Activated CD8-positive, alpha-beta T cell treated with anti-CD3 and anti-CD28 coated beads, Interleukin-2, amount 10 ng/mL, durations not matched to agents 7 days and 5 days (primary cell): Measurements from ENCODE around the gene AIG1. TPM values are rescaled to one million over a fixed set of nuclear protein-coding genes. Genes with fewer than 3 reads are reported as not detected.

Source experiments
- ATAC-seq: fragments of 150-1000 bp; cut with Tn5 transposase; one replicate; pipeline ENCODE4 v1.10.0; 2021; ENCODE audit warnings: moderate library complexity
- CTCF ChIA-PET: fragments of 350-600 bp; sonication (Branson Sonifier 250); formaldehyde crosslinking; loops from one replicate; lab custom pipeline; 2021; ENCODE audit warnings: antibody characterized with exemption; lab: Charles Lee
- POLR2A ChIA-PET: fragments of 350-600 bp; sonication (Branson Sonifier 250); formaldehyde crosslinking; loops from one replicate; lab custom pipeline; 2021; ENCODE audit warnings: antibody characterized with exemption; lab: Charles Lee
- DNase-seq: peaks from one replicate; pipeline ENCODE4 v3.0.0-alpha.2; 2020
- H3K27ac Mint-ChIP-seq: one replicate; pipeline ENCODE4 v1.8.0; 2021; ENCODE audit warnings: mild to moderate bottlenecking, mixed read lengths
- H3K27me3 Mint-ChIP-seq: one replicate; pipeline ENCODE4 v1.8.0; 2021; ENCODE audit warnings: low read depth, mixed read lengths
- H3K36me3 Mint-ChIP-seq: one replicate; pipeline ENCODE4 v1.8.0; 2021; ENCODE audit warnings: low read depth, mixed read lengths
- H3K4me1 Mint-ChIP-seq: one replicate; pipeline ENCODE4 v1.8.0; 2021; ENCODE audit warnings: low read depth, mixed read lengths
- H3K4me3 Mint-ChIP-seq: one replicate; pipeline ENCODE4 v1.8.0; 2021; ENCODE audit warnings: mild to moderate bottlenecking, mixed read lengths
- H3K9me3 Mint-ChIP-seq: one replicate; pipeline ENCODE4 v1.8.0; 2022; ENCODE audit warnings: mixed read lengths; ENCODE audit not compliant: insufficient read depth
- total RNA-seq, 2 experiments: library from RNA; stranded (reverse); gene quantifications; one replicate each; pipeline ENCODE4 v1.2.3, GENCODE V29; 2021

Gene AIG1
- total RNA-seq, 2 experiments from 2014 or later, result 13.0 to 14.2 TPM

DNA sequence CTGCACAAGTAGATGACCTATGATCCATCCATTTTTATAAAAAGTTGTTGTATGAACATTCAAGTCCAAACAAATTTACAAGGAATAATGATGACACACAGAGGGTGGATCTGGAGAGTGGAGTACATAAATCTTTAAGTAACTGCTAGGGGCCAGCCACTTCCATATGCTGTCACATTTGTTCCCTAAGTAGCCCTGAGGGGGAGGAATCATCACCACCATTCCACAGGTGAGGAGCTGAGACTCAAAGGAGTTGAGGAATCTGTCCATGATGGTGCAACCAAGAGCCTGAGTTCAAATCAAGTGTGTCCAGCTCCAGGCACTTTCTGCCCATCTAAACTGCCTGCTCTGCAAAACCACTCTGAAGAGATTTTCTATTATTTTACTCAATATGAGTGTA, 132.1 kb downstream of the AIG1 start:
- no peak overlapping the region for H3K27ac Mint-ChIP-seq
- CTCF ChIA-PET, result no interaction called here
- ATAC-seq, result no peak
- POLR2A ChIA-PET, result no interaction called here
- H3K4me1 Mint-ChIP-seq, result no peaks in the 10 kb centered on the region
- no peaks in the 10 kb centered on the region for H3K27me3 Mint-ChIP-seq
- peaks cover 3% of the 10 kb centered on the region for H3K9me3 Mint-ChIP-seq
- no peaks in the 10 kb centered on the region for H3K36me3 Mint-ChIP-seq
- DNase-seq, result no peak
- H3K4me3 Mint-ChIP-seq, result no peak overlapping the region

DNA sequence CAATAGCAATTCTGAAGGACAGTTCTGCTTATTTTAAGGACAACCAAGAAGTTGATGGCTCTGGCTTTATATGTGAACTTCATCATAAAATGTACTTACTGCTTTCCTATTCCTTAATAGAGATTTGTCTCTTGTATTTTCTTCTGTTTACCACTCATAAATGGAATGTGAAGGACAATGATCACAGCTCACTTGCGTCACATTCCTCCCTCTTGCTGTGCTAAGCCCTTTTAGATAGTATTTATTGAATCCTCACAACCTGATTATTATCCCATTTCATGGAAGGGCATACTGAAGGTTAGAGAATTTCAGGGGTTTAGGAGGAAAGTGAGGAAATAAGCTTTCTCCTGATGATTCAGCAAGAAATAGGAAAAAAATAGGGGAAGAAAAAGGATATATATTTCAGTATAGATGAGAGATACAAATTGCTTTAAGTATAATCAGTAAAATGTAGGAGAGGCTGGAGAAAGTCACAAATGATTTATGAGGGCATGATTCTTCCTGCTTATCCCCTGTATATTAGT, 132.9 kb downstream of the AIG1 start:
- no peaks in the 10 kb centered on the region for H3K36me3 Mint-ChIP-seq
- ATAC-seq (no peak), DNase-seq (no peak)
- H3K4me1 Mint-ChIP-seq, result no peaks in the 10 kb centered on the region
- no peak overlapping the region for H3K27ac Mint-ChIP-seq
- POLR2A ChIA-PET, result no interaction called here
- peaks cover 3% of the 10 kb centered on the region for H3K9me3 Mint-ChIP-seq
- no peak overlapping the region for H3K4me3 Mint-ChIP-seq
- CTCF ChIA-PET, result no interaction called here
- no peaks in the 10 kb centered on the region for H3K27me3 Mint-ChIP-seq

DNA sequence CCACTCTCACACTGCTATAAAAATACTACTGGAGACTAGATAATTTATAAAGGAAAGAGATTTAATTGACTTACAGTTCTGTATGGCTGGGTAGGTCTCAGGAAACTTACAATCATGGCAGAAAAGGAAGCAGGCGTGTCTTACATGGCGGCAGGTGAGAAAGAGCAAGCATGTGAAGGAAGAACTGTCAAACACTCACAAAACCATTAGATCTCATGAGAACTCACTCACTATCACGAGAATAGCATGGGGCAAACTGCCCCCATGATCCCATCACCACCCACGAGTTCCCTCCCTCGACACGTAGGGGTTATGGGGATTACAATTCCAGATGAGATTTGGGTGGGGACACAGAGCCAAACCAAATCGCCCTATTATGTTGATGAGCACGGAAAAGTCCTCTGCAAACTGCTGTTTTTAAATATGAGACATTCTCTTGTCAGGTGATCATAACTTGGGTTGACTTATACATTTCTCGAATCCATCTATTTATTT, 133.5 kb downstream of the AIG1 start:
- H3K36me3 Mint-ChIP-seq, result no peaks in the 10 kb centered on the region
- ChIA-PET POLR2A (no interaction called here), CTCF (no interaction called here)
- H3K27me3 Mint-ChIP-seq, result no peaks in the 10 kb centered on the region
- peaks cover 3% of the 10 kb centered on the region for H3K9me3 Mint-ChIP-seq
- ATAC-seq, result no peak
- DNase-seq, result no peak
- no peaks in the 10 kb centered on the region for H3K4me1 Mint-ChIP-seq
- no peak overlapping the region for H3K27ac Mint-ChIP-seq
- no peak overlapping the region for H3K4me3 Mint-ChIP-seq

DNA sequence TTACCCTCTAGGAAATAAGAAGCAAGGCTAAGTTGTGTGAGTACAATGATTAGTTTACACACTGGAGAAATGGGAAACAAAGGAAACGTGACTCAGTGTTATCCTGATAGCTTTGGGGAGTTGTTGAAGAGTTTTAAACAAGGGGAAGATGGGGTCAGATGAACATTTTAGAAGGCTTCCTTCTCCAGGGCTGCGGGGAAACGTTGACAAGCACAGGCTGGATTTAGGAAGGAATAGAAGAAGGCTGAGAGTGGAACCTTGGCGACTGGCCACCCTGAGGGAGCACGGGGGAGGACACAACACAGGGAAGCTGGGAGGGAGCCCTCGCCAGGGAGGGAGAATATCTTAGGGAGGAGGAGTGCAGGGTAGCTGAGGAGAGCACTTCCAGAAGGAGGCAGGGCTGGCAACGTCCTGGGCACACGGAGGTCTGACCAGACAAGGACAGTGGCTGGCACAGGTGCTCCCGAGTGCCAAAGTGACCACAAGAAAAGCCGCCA, 134.7 kb downstream of the AIG1 start:
- ChIA-PET POLR2A (no interaction called here), CTCF (no interaction called here)
- Mint-ChIP-seq H3K9me3 (peaks cover 3% of the 10 kb centered on the region), H3K36me3 (no peaks in the 10 kb centered on the region), H3K27ac (no peak overlapping the region), H3K4me3 (no peak overlapping the region), H3K4me1 (no peaks in the 10 kb centered on the region), H3K27me3 (no peaks in the 10 kb centered on the region)
- ATAC-seq (no peak), DNase-seq (no peak)

DNA sequence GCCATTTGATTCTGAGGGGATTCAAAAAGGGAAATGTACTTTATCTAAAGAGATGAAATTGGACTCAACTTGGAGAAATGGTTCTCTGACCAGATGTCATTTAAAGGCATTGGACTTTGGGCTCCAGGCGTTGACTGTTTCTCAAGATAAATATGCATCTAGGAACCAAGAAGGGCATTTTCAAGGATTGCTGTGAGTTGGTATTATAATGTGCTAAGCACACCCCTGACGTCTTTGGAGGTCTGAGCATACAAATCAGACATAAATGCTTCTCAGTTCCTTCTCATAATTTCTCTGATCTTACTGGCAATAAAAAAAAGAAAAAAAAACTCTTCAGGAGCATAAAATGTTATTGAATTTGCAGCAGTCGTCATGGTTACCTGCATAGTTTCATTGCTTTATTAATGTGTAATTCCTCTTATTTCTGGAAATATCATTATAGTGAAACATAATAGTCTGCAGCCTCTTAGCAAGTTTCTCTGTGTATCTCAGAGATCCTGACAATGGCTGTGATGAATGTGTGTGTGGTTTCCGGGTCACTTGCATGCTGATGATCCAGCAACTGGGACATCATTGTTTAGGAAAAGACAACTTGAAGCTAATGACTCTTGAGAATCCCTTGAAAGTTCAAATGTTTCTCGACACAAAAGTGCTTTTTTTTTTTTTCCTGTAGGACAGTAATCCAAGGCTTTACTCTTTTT, 136.0 kb downstream of the AIG1 start:
- Mint-ChIP-seq H3K9me3 (peaks cover 3% of the 10 kb centered on the region), H3K27me3 (no peaks in the 10 kb centered on the region), H3K27ac (no peak overlapping the region), H3K36me3 (no peaks in the 10 kb centered on the region), H3K4me1 (no peaks in the 10 kb centered on the region), H3K4me3 (no peak overlapping the region)
- DNase-seq, result no peak
- POLR2A ChIA-PET, result no interaction called here
- CTCF ChIA-PET, result no interaction called here
- ATAC-seq, result no peak

DNA sequence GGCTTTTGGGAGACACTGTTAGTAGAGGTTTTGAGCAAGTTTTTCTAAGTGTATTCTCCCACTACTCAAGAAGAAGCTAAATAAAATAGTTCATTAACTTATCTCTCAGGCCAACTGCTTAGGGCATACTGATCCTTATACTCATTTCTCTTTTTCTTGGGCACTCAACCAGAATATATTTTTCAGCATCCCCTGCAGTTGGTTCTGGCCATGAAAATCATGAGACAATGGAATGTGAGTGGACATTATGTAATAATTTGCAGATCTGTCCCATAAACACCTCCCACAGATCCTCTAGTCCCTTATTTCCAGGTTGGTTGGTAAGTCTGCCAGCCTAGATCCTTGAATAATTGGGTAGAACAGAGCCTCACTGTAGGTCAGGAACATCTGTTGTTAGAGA, 136.7 kb downstream of the AIG1 start:
- ATAC-seq (no peak), DNase-seq (no peak)
- POLR2A ChIA-PET, result no interaction called here
- Mint-ChIP-seq H3K9me3 (peaks cover 3% of the 10 kb centered on the region), H3K27me3 (no peaks in the 10 kb centered on the region), H3K4me1 (no peaks in the 10 kb centered on the region), H3K27ac (no peak overlapping the region), H3K4me3 (no peak overlapping the region), H3K36me3 (no peaks in the 10 kb centered on the region)
- CTCF ChIA-PET, result no interaction called here

DNA sequence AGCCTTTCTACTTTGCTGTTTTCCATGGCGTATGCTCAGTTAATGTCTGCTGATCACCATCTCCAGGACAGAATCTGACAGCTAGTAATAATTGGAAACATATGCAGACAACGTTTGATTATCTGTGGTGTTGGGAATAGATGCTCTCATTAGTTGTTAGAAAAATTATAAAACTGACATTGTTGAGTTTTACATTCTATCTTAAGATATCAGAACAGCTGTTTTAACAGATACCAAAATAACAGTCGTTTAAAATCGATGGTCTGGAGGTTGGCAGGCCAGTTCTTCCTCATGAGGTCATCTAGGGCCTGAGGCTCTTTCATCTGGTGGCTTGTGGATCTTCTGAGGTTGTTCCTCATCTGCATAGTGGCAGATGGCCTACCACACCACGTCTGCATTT, 137.6 kb downstream of the AIG1 start:
- H3K4me1 Mint-ChIP-seq, result no peaks in the 10 kb centered on the region
- ATAC-seq (no peak), DNase-seq (no peak)
- H3K27me3 Mint-ChIP-seq, result no peaks in the 10 kb centered on the region
- no peak overlapping the region for H3K27ac Mint-ChIP-seq
- H3K9me3 Mint-ChIP-seq, result peaks cover 3% of the 10 kb centered on the region
- CTCF ChIA-PET, result interaction anchor here (0.7 kb wide), 1 partner anchor 10 kb away, joined by 3 read pairs; no protein-coding TSS in a partner anchor
- H3K36me3 Mint-ChIP-seq, result peaks cover 3% of the 10 kb centered on the region
- no peak overlapping the region for H3K4me3 Mint-ChIP-seq
- POLR2A ChIA-PET, result no interaction called here

DNA sequence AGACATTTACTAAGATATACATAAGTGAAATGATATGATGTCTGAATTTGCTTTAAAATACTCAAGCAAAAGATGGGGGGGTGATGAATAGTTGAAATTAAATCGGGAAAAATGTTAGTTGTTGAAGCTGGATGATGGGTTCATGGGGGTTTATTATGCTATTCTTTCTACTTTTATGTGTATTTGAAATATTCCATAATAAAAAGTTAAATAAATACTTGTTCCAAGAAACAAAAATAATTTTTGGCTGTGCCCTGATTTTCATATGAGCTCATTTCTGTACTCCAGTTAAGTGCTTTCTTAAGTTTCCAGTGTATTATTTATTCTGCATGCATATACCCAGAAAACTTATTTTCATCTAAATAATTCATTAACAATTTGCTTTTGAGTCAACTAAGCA, 138.6 kb downstream of the AIG1 start:
- no peak overlapping the region for H3K27ac Mint-ChIP-seq

DNA sequence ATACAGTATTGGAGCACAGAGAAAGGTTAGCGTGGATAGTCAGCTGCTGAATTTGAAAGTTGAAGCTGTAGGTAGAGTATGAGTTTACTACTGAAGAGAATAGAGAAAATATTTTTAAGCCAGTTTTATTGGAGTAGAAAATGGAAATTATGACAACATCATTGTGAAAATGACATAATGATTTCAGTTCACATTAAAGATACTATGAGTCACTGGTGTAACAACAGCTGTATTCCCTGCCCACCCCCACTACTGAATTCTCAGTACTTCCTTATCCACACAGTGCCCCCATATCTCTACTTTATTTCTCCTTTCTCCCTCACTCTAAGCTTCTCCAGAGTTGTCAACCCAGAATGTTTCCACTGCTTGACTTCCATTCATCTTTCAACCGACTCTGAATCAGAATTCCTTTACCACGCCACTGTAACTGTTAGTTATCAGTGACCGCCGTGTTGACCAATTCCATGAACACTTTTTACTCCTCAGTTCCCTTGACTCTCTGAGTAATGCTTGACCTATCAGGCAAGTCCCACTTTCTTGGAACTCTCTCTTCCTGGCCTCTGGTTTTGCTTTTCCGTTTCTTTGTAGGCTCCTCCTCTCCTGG, 139.6 kb downstream of the AIG1 start:
- ATAC-seq, result no peak
- Mint-ChIP-seq H3K4me1 (no peaks in the 10 kb centered on the region), H3K27me3 (no peaks in the 10 kb centered on the region), H3K36me3 (peaks cover 8% of the 10 kb centered on the region), H3K27ac (no peak overlapping the region), H3K4me3 (no peak overlapping the region), H3K9me3 (no peaks in the 10 kb centered on the region)
- CTCF ChIA-PET, result no interaction called here
- POLR2A ChIA-PET, result no interaction called here
- no peak for DNase-seq

More for the DNA sequence above, 138.6 kb downstream of the AIG1 start:
- no peak for ATAC-seq
- Mint-ChIP-seq H3K9me3 (peaks cover 3% of the 10 kb centered on the region), H3K27me3 (no peaks in the 10 kb centered on the region), H3K36me3 (peaks cover 8% of the 10 kb centered on the region), H3K4me1 (no peaks in the 10 kb centered on the region), H3K4me3 (no peak overlapping the region)
- no peak for DNase-seq
- ChIA-PET CTCF (interaction anchor here (0.7 kb wide), 1 partner anchor 11 kb away, joined by 3 read pairs; no protein-coding TSS in a partner anchor), POLR2A (interaction anchor here (0.6 kb wide), 1 partner anchor 655 kb away, joined by 3 read pairs; no protein-coding TSS in a partner anchor)

DNA sequence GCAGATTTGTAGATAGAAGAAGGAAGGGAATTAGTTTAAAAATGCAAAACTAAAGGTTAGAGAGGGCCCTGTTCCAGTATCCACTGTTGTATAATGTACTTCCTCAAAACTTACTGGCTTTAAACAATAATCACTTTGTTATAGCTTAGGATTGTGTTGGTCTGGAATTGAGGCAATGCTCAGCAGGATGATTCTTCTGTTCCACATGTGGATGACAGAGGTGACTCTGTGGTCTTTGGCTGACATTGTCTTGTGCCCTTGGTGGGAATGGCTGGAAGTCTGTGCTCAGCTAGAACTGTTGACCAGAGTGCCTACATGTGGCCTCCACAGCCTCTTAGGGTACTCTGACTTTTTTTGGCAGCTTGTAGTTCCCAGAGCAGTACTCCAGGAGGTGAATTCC, 143.4 kb downstream of the AIG1 start:
- Mint-ChIP-seq H3K4me3 (no peak overlapping the region), H3K9me3 (no peaks in the 10 kb centered on the region), H3K36me3 (peaks cover 8% of the 10 kb centered on the region), H3K27me3 (no peaks in the 10 kb centered on the region), H3K4me1 (no peaks in the 10 kb centered on the region), H3K27ac (no peak overlapping the region)
- POLR2A ChIA-PET, result no interaction called here
- CTCF ChIA-PET, result no interaction called here
- DNase-seq (no peak), ATAC-seq (no peak)

DNA sequence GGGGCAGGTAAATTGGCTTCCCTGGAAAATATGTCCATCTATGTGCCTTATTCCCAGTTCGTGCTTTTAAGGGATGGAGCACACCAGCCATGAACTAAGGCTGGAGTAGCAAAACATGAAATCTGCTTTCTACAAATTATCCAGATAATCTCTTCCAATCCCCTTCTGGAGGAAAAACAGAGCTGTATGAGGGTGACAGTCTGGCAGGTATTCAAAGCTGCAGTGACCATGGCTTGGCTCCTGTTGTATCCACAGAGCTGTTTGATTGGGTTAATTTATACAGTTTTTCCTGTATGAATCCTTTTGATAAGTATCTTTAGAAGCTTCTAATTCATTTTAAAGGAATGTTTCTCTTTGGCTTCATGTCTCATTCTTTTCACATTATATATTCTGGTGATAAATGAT, 144.4 kb downstream of the AIG1 start:
- Mint-ChIP-seq H3K4me3 (no peak overlapping the region), H3K27me3 (no peaks in the 10 kb centered on the region), H3K4me1 (no peaks in the 10 kb centered on the region), H3K9me3 (no peaks in the 10 kb centered on the region), H3K36me3 (peaks cover 8% of the 10 kb centered on the region), H3K27ac (no peak overlapping the region)
- POLR2A ChIA-PET, result no interaction called here
- CTCF ChIA-PET, result no interaction called here
- no peak for ATAC-seq
- no peak for DNase-seq

DNA sequence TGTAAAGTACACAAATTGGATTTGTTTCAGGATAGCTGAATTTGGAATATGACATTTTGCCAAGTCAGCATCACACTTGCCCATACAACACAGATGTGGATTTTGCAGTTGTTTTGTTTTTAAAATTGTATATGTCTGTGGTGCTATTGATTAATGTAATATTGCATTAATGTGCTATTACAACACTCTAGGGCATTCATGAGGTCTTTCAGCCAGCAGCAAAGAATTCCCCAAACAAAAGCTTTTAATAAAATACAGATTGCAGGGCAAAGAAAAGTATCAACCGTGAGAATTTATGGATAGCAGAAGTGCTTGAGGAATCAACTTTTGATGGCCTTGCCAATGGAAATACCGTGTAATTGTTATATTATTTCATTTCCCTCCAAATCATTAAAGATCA, 144.9 kb downstream of the AIG1 start:
- CTCF ChIA-PET, result no interaction called here
- POLR2A ChIA-PET, result no interaction called here
- Mint-ChIP-seq H3K27me3 (no peaks in the 10 kb centered on the region), H3K4me3 (no peak overlapping the region), H3K4me1 (peaks cover 4% of the 10 kb centered on the region), H3K9me3 (no peaks in the 10 kb centered on the region), H3K36me3 (peaks cover 8% of the 10 kb centered on the region), H3K27ac (no peak overlapping the region)
- ATAC-seq (no peak), DNase-seq (no peak)
